22Rv1 (cell line): ENCODE measurements around the gene CERK.

Experiments
- CTCF ChIP-seq: fragments of 450-650 bp; IDR thresholded peaks from 2 replicates; pipeline ENCODE4 v1.5.1; 2017; ENCODE audit warnings: mild to moderate bottlenecking
- ZFX ChIP-seq: fragments of 450-650 bp; IDR thresholded peaks from 2 replicates; pipeline ENCODE4 v1.6.1; 2017; ENCODE audit warnings: antibody characterized with exemption, borderline replicate concordance

DNA sequence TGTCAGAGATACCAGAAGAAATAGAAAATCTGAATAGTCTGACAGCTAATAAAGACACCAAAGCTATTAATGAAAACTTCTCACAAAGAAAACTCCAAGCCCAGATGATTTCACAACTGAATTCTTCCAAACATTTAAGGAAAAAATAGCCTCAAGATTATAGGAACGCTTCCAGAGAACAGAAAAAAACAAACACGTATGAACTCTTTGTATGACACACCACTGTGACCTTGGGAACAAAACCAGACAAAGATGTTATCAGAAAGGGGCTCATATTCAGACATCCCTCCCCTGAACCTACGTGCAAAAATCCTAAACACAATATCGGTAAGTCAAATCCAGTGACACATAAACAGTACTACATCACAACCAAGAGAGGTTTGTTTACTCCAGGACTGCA lies 23.5 kb downstream of the CERK start:
- TF ChIP-seq CTCF (no peak), ZFX (no peak)
